ENCODE measurements around the gene TRAPPC12.

DNA sequence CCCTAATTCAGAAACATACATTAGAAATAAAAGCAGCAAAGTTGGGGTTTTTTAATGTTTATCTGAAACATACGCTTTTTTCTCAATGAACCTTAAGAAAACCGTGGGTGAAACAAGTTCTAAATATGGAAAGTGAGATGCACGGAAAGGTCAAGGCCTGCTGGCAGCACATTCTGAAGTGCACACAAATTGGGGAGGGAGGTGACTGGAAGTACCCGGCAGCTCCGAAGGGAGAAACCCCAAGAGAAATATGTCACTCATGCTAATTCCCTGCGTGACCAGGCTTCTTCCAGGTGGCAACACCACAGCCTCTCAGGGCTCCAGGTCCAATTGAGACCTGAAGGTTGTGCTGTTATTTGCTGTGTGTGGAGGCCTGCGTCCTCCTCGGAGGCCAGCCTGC lies 47.4 kb upstream of the TRAPPC12 start:
- TF ChIP-seq FOXP1 (CRISPR knock-in tag; IDR thresholded peaks at IDR 0.05; ENCODE audit: borderline replicate concordance) (no peak), SP1 (CRISPR knock-in tag; conservative IDR thresholded peaks at IDR 0.05) (no peak), GABPB1 (CRISPR knock-in tag; IDR thresholded peaks at IDR 0.05) (no peak)
- TF ChIP-seq, protein P1, sequence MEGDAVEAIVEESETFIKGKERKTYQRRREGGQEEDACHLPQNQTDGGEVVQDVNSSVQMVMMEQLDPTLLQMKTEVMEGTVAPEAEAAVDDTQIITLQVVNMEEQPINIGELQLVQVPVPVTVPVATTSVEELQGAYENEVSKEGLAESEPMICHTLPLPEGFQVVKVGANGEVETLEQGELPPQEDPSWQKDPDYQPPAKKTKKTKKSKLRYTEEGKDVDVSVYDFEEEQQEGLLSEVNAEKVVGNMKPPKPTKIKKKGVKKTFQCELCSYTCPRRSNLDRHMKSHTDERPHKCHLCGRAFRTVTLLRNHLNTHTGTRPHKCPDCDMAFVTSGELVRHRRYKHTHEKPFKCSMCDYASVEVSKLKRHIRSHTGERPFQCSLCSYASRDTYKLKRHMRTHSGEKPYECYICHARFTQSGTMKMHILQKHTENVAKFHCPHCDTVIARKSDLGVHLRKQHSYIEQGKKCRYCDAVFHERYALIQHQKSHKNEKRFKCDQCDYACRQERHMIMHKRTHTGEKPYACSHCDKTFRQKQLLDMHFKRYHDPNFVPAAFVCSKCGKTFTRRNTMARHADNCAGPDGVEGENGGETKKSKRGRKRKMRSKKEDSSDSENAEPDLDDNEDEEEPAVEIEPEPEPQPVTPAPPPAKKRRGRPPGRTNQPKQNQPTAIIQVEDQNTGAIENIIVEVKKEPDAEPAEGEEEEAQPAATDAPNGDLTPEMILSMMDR (IDR thresholded peaks at IDR 0.05), result no peak
- TF ChIP-seq, protein P2, sequence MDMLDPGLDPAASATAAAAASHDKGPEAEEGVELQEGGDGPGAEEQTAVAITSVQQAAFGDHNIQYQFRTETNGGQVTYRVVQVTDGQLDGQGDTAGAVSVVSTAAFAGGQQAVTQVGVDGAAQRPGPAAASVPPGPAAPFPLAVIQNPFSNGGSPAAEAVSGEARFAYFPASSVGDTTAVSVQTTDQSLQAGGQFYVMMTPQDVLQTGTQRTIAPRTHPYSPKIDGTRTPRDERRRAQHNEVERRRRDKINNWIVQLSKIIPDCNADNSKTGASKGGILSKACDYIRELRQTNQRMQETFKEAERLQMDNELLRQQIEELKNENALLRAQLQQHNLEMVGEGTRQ (CRISPR knock-in tag; IDR thresholded peaks at IDR 0.05), result no peak
- TF ChIP-seq, protein P3, sequence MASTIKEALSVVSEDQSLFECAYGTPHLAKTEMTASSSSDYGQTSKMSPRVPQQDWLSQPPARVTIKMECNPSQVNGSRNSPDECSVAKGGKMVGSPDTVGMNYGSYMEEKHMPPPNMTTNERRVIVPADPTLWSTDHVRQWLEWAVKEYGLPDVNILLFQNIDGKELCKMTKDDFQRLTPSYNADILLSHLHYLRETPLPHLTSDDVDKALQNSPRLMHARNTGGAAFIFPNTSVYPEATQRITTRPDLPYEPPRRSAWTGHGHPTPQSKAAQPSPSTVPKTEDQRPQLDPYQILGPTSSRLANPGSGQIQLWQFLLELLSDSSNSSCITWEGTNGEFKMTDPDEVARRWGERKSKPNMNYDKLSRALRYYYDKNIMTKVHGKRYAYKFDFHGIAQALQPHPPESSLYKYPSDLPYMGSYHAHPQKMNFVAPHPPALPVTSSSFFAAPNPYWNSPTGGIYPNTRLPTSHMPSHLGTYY (CRISPR knock-in tag; IDR thresholded peaks at IDR 0.05), result no peak
